HepG2 (cell line): ENCODE measurements around the gene ZNF562. TPM values are rescaled to one million over a fixed set of nuclear protein-coding genes. Genes with fewer than 3 reads are reported as not detected.

ENCODE experiments used
- AKAP8 ChIP-seq: sonication (generic); formaldehyde crosslinking; IDR thresholded peaks from 2 replicates; pipeline ENCODE4 v1.5.1; 2020; ENCODE audit warnings: mild to moderate bottlenecking, missing genetic modification reagents
- ASH2L ChIP-seq: fragments of 300-600, 200-600 bp; sonication (generic); IDR thresholded peaks from 2 replicates; pipeline ENCODE4 v1.7.0; 2017; ENCODE audit warnings: low read depth, mild to moderate bottlenecking, moderate library complexity, mixed read lengths, low read length; ENCODE audit not compliant: insufficient read length
- DPF2 ChIP-seq: sonication (generic); formaldehyde crosslinking; IDR thresholded peaks from 2 replicates; pipeline ENCODE4 v1.4.0; 2020; ENCODE audit warnings: mild to moderate bottlenecking, low read depth, missing genetic modification reagents, borderline replicate concordance
- IKZF1 ChIP-seq: fragments of 450-650 bp; IDR thresholded peaks from 2 replicates; pipeline ENCODE4 v1.7.1; 2016
- KLF13 ChIP-seq: sonication (generic); formaldehyde crosslinking; IDR thresholded peaks from 2 replicates; pipeline ENCODE4 v1.4.0; 2020; ENCODE audit warnings: mild to moderate bottlenecking, missing genetic modification reagents
- MXD4 ChIP-seq: IDR thresholded peaks from 2 replicates; pipeline ENCODE4 v1.6.1; 2016; ENCODE audit warnings: mild to moderate bottlenecking, missing biosample characterization, missing genetic modification reagents
- MYC ChIP-seq: sonication (generic); formaldehyde crosslinking; IDR thresholded peaks from 2 replicates; pipeline ENCODE4 v1.9.0; 2021; ENCODE audit warnings: missing genetic modification reagents, borderline replicate concordance
- NCOA5 ChIP-seq: sonication (generic); formaldehyde crosslinking; IDR thresholded peaks from 2 replicates; pipeline ENCODE4 v1.4.0; 2020; ENCODE audit warnings: missing genetic modification reagents
- SIN3A ChIP-seq: IDR thresholded peaks from 2 replicates; pipeline ENCODE4 v1.6.1; 2011; ENCODE audit warnings: low read depth, mild to moderate bottlenecking, control low read depth, low read length, borderline replicate concordance
- TBL1XR1 ChIP-seq: fragments of 150-350 bp; IDR thresholded peaks from 2 replicates; pipeline ENCODE4 v1.6.1; 2014; ENCODE audit warnings: borderline replicate concordance, low read length; ENCODE audit not compliant: partially characterized antibody
- ZFY ChIP-seq: sonication (generic); formaldehyde crosslinking; IDR thresholded peaks from 2 replicates; pipeline ENCODE4 v1.4.0; 2020; ENCODE audit warnings: missing genetic modification reagents
- ZNF124 ChIP-seq: sonication (generic); formaldehyde crosslinking; IDR thresholded peaks from 2 replicates; pipeline ENCODE4 v1.4.0; 2020; ENCODE audit warnings: missing genetic modification reagents
- ZNF75D ChIP-seq: sonication (generic); formaldehyde crosslinking; IDR thresholded peaks from 2 replicates; pipeline ENCODE4 v1.8.1; 2023; ENCODE audit warnings: missing genetic modification reagents, mild to moderate bottlenecking, borderline replicate concordance
- polyA plus RNA-seq, 8 experiments: library from polyadenylated mRNA; depleted of rRNA in 3 of 8; stranded (reverse) in 7 of 8; unstranded in 1 of 8; fragments of >200 nt; fragmentation: Illumina TruSeq in 4 of 8; extraction: Trizol in 4 of 8; gene quantifications; 2 replicates each; pipeline versions ENCODE4 v1.2.1 to v1.2.3, GENCODE V29; 2011 to 2016; ENCODE audit warnings: low read depth in 4 of 8, missing spikeins in 1 of 8, mixed read lengths in 1 of 8; ENCODE audit not compliant: insufficient read depth in 1 of 8
- total RNA-seq, 5 experiments: library from RNA; depleted of rRNA; stranded (reverse); fragments of >200 nt; fragmentation: Illumina TruSeq; extraction: Trizol; gene quantifications; 2 replicates each; pipeline ENCODE4 v1.2.3, GENCODE V29; 2016; ENCODE audit warnings: low read depth in 1 of 5
- TF ChIP-seq, protein P1 (sequence below): sonication (generic); formaldehyde crosslinking; IDR thresholded peaks from 2 replicates; pipeline ENCODE4 v1.9.0; 2021; ENCODE audit warnings: mild to moderate bottlenecking, missing genetic modification reagents
- TF ChIP-seq, protein P2 (sequence below): sonication (generic); formaldehyde crosslinking; IDR thresholded peaks from 2 replicates; pipeline ENCODE4 v1.4.0; 2020; ENCODE audit warnings: low read depth, missing genetic modification reagents
- TF ChIP-seq, protein P3 (sequence below): sonication (generic); formaldehyde crosslinking; IDR thresholded peaks from 2 replicates; pipeline ENCODE4 v1.4.0; 2020; ENCODE audit warnings: mild to moderate bottlenecking, missing genetic modification reagents
- TF ChIP-seq, protein P4 (sequence below): sonication (generic); formaldehyde crosslinking; conservative IDR thresholded peaks from 2 replicates; pipeline ENCODE4 v1.4.0; 2020; ENCODE audit warnings: missing genetic modification reagents

Gene ZNF562
- total and polyA plus RNA-seq, 2 of the 13 experiments (the other 11 are each of a cell fraction or from before 2014, with no cell fraction given), result 13.1 to 32.7 TPM

DNA sequence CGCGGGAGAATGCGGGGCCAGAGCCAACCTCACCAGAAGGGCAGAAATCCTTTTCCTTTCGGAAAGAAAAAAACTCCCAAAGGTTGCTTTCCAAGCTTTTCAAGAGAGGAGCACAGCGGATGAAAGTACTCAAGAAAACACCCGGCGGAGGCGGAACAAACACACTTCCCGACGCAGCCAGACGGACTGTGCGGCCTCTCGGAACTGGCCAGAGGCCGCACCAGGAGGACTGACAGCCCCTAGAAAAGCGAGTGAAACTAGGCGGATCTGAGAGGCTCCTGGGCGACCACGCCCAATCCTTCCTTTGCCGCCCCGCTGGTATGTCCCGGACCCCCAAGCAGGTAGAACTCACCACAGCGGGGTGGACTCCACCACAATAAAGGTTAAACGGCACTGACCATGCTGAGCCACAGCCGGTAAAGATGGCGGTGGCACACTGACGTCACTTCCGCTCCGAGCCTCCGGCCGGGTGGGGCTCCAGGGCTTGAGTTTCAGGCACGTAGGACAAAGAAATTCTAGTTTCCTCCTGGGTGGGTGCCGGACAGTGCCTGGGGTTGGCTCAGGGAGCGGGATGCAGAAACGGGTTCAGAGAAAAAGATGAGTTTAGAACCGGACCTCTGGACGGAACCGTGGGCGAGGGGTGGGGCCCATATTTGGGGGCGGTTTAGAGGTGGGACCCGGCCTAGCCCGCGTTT lies at the start of gene ZNF562 (continued):
- TF ChIP-seq, protein P1, sequence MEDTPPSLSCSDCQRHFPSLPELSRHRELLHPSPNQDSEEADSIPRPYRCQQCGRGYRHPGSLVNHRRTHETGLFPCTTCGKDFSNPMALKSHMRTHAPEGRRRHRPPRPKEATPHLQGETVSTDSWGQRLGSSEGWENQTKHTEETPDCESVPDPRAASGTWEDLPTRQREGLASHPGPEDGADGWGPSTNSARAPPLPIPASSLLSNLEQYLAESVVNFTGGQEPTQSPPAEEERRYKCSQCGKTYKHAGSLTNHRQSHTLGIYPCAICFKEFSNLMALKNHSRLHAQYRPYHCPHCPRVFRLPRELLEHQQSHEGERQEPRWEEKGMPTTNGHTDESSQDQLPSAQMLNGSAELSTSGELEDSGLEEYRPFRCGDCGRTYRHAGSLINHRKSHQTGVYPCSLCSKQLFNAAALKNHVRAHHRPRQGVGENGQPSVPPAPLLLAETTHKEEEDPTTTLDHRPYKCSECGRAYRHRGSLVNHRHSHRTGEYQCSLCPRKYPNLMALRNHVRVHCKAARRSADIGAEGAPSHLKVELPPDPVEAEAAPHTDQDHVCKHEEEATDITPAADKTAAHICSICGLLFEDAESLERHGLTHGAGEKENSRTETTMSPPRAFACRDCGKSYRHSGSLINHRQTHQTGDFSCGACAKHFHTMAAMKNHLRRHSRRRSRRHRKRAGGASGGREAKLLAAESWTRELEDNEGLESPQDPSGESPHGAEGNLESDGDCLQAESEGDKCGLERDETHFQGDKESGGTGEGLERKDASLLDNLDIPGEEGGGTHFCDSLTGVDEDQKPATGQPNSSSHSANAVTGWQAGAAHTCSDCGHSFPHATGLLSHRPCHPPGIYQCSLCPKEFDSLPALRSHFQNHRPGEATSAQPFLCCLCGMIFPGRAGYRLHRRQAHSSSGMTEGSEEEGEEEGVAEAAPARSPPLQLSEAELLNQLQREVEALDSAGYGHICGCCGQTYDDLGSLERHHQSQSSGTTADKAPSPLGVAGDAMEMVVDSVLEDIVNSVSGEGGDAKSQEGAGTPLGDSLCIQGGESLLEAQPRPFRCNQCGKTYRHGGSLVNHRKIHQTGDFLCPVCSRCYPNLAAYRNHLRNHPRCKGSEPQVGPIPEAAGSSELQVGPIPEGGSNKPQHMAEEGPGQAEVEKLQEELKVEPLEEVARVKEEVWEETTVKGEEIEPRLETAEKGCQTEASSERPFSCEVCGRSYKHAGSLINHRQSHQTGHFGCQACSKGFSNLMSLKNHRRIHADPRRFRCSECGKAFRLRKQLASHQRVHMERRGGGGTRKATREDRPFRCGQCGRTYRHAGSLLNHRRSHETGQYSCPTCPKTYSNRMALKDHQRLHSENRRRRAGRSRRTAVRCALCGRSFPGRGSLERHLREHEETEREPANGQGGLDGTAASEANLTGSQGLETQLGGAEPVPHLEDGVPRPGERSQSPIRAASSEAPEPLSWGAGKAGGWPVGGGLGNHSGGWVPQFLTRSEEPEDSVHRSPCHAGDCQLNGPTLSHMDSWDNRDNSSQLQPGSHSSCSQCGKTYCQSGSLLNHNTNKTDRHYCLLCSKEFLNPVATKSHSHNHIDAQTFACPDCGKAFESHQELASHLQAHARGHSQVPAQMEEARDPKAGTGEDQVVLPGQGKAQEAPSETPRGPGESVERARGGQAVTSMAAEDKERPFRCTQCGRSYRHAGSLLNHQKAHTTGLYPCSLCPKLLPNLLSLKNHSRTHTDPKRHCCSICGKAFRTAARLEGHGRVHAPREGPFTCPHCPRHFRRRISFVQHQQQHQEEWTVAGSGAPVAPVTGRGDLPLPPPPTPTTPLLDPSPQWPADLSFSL (CRISPR knock-in tag), result no peak
- TF ChIP-seq ZNF124 (CRISPR knock-in tag), result no peak; the same call in 1 of the 2 replicates
- peak; percentile 78; the same call in 1 of the 2 replicates for TF ChIP-seq SIN3A
- no peak for TF ChIP-seq NCOA5
- TF ChIP-seq DPF2 (CRISPR knock-in tag), result no peak; the same call in 1 of the 2 replicates
- TF ChIP-seq, protein P2, sequence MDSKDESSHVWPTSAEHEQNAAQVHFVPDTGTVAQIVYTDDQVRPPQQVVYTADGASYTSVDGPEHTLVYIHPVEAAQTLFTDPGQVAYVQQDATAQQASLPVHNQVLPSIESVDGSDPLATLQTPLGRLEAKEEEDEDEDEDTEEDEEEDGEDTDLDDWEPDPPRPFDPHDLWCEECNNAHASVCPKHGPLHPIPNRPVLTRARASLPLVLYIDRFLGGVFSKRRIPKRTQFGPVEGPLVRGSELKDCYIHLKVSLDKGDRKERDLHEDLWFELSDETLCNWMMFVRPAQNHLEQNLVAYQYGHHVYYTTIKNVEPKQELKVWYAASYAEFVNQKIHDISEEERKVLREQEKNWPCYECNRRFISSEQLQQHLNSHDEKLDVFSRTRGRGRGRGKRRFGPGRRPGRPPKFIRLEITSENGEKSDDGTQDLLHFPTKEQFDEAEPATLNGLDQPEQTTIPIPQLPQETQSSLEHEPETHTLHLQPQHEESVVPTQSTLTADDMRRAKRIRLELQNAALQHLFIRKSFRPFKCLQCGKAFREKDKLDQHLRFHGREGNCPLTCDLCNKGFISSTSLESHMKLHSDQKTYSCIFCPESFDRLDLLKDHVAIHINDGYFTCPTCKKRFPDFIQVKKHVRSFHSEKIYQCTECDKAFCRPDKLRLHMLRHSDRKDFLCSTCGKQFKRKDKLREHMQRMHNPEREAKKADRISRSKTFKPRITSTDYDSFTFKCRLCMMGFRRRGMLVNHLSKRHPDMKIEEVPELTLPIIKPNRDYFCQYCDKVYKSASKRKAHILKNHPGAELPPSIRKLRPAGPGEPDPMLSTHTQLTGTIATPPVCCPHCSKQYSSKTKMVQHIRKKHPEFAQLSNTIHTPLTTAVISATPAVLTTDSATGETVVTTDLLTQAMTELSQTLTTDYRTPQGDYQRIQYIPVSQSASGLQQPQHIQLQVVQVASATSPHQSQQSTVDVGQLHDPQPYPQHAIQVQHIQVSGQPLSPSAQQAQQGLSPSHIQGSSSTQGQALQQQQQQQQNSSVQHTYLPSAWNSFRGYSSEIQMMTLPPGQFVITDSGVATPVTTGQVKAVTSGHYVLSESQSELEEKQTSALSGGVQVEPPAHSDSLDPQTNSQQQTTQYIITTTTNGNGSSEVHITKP (CRISPR knock-in tag), result peak; percentile 72; the same call in 1 of the 2 replicates
- peak; percentile 87; the same call in 1 of the 2 replicates for TF ChIP-seq MYC (CRISPR knock-in tag)
- no peak for TF ChIP-seq TBL1XR1
- TF ChIP-seq AKAP8 (CRISPR knock-in tag), result no peak
- TF ChIP-seq IKZF1, result no peak
- TF ChIP-seq ZFY (CRISPR knock-in tag), result peak; percentile 84
- TF ChIP-seq, protein P3, sequence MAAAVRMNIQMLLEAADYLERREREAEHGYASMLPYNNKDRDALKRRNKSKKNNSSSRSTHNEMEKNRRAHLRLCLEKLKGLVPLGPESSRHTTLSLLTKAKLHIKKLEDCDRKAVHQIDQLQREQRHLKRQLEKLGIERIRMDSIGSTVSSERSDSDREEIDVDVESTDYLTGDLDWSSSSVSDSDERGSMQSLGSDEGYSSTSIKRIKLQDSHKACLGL (CRISPR knock-in tag), result peak; percentile 49; the same call in 1 of the 2 replicates
- TF ChIP-seq ZNF75D (CRISPR knock-in tag), result no peak
- TF ChIP-seq KLF13, result no peak
- TF ChIP-seq MXD4, result 0 out of 2 replicates have a peak, but pooled peaks have one; percentile 45
- TF ChIP-seq, protein P4, sequence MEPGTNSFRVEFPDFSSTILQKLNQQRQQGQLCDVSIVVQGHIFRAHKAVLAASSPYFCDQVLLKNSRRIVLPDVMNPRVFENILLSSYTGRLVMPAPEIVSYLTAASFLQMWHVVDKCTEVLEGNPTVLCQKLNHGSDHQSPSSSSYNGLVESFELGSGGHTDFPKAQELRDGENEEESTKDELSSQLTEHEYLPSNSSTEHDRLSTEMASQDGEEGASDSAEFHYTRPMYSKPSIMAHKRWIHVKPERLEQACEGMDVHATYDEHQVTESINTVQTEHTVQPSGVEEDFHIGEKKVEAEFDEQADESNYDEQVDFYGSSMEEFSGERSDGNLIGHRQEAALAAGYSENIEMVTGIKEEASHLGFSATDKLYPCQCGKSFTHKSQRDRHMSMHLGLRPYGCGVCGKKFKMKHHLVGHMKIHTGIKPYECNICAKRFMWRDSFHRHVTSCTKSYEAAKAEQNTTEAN (CRISPR knock-in tag), result no peak
- peak; percentile 94 for TF ChIP-seq ASH2L
